HG02678 (cell line): ENCODE results near the gene GALNT7.
"Not testable (repeated sequence)": the region's sequence is repeated elsewhere in the genome, so short reads cannot be mapped to it uniquely, and the experiment has no call there.

Experiments
- ATAC-seq: cut with Tn5 transposase; IDR thresholded peaks from one replicate; pipeline ENCODE4 v1.9.1; 2021; ENCODE audit warnings: mild to moderate bottlenecking, moderate library complexity; ENCODE audit not compliant: unreplicated experiment

GALNT7 gene

DNA sequence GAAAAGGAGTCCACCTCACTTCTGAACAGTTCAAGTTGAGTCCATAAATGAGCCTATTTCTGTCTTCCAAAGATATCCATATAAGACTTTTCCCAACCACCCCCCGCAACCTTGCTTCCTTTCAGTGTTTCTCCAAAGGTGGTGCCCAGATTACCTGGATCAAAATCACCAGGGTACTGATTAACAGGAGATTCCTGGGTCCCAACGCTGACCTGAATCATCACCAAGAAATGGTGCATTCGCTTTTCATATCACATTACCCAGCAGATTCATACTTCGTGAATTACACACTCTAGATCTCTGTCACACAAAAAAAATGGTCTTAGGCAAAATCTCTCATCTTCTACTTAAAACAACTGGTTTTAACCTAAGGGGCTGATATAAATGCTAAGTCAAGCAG is 2.1 kb upstream of the GALNT7 start:
- no peak for ATAC-seq

DNA sequence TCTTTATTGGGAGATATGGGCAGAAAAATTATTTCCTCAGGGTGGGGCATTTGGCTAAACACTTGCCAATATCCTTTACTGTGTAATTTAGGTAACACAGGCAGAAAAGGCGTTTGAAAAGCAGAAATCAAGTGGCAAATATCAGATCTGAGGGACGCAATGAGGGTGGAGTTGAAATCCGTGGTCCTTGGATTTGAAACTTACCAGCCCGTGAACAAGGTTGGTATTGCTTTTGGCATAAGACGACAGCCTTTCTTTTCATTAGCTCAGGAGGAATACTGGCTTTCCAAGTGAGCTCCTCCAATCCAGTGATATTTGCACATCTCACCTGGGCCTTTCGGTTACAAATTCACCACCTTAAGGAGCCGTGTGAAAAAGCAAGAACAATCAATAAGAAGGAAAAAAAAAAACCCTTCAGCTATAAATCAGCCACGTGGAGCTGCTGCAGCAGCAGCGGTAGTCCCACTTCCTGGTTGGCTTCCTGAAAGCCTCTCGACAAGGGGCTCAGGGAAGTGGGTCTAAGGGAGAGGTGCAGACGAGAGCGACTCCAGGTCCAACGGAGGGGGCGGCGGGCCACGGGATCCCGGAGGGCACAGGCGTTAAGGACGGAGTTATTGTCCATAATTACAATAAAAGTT is 734 bp upstream of the GALNT7 start:
- peak; percentile 12 for ATAC-seq

DNA sequence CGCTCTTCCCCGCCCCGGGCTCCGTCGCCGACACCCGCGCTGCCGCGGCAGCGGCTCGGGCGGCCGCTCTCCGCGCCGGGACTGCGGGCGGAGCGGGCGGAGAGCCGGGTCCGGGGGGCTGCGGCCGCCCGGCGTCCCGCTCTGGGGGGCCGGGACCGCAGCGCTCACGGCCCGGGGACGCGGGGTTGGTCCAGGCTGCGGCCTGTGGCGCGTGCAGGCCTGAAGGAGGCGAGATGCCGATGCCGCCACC is 492 bp downstream of the GALNT7 start:
- no peak for ATAC-seq

DNA sequence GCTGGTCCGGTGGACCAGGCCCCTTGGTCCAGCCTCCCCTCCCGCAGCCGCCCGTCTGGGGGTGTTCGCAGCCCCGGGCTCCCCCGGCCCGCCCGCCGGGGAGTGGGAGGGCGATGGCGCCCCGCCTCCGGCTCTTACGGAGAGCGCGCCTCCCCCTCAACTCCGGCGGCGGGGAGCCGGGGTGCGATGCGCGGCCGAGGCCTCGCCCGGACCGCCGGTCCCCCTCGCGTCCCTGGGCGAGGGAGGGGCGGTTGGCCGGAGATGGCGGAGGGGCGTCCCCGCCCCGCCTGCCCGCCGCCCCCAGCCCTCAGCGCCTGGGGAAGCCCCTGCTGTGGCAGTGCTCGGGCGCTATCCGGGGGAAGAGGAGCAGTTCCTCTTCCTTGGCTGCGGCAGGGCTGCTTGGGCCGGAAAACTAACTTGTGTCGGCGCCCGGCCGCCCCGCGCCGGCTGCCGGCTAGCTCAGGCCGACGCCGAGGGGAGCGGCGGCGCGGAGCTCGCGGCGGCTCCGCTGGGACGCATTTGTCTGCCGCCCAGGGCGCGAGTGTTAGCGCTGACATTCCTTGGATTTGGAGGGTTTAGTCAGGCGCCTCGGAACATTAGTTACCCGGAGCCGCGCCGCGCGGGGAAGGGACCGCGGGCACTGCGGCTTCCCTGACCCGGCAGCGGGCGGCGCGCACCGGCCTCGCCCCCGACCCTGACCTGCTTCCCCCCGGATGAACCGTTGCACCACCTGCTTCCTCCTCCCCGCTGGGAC is 994 bp downstream of the GALNT7 start:
- peak; percentile 58 for ATAC-seq

DNA sequence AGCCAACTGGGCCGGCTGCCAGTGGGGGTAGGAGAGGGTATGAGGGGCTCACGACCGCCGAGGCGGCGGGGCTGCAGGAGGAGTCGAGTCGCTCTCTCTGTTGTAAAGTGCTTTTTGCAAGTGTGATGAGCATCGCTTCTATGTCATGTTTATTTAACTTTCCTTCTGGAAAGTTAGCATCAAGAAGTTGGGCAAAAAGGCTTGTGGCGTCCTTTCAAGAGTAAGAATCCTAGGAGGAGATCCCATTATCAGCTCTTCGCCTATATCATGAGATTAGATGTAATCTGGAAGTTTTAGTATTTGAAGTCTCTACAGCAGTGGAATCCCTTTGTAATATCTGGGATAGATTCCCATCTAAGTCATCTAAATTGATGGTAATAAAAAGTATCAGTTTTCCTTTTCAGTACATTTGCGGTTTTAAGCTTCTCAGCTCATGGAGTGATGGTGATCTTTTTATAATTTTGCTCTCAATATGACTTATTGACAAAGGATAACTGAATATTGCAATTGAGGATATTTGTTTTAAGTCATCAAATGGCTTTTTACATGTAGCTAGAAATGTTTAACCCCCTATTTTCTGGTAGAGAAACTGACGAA is 1.7 kb downstream of the GALNT7 start:
- ATAC-seq: no peak

DNA sequence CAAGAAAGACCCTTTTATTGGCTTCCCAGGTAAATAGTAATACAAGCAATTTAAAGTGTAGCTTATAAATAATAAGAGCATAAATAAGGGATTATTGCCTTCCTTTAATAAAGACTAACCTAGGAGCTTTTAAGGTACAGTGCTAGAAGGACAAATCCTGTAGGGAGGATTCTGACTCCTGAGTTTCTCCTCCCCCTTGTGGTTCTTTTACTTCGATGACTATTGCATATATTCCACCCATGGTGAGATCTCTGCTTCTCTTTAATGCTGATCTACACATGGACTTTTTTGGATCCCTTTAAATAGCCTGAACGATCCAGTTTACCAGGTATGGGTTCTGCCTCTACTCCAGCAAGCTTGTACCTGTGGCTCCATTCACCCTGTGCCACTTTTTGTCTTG is 2.5 kb downstream of the GALNT7 start:
- no peak for ATAC-seq

DNA sequence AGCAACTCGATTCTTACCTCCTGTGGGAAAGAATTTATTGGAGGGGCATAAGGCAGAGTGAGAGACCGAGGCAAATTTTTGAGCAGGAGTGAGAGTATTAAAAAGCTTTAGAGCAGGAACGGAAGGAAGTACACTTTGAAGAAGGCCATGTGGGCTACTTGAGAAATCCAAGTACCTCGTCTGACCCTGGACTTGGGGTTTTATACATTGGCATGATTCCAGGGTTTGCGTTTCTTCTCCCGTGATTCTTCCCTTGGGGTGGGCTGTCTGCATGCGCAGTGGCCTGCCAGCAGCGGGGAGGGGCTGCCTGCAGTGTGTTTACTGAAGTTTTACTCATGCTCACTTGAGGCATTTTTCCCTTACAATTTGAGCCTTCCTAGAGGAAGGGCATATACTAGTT is 3.4 kb downstream of the GALNT7 start:
- ATAC-seq: no peak

DNA sequence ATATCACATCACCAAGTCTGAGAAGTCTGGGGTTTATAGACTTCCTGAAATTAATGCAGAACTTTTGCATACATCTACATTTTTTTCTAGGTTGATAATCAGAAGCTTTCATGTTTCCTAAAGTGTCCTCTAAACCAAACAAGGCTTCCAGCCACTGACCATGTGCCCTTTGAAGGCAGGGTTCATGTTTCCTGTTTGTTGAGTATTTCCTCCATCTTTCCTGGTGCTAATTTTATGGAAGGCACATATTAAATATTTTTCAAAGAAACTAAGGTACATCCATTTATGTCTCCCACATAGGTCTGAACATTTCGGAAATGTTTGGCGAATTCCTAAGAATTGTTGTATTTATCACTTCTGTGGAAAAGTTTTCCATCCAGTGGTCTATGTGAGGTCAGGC is 5.6 kb downstream of the GALNT7 start:
- ATAC-seq: no peak

DNA sequence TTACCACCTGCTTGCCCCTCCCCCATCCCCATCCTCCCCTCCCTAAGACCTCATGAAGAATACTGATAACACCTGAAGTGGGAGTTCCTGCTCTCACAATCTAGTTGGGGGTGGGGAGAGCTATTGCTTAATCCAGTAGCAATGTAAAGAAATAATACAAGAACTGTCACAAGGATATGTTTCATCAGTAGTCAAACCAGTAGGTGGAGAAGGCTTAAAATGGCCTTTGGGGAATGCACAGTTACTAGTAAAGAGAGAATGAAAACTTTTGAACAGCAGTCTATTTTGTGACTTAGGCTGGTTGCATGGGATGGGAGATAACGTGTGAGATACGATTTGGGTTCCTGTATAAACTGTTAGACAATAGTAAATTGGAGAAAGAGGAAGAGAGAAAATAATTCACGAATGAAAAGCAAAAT is 6.0 kb downstream of the GALNT7 start:
- ATAC-seq: no peak

DNA sequence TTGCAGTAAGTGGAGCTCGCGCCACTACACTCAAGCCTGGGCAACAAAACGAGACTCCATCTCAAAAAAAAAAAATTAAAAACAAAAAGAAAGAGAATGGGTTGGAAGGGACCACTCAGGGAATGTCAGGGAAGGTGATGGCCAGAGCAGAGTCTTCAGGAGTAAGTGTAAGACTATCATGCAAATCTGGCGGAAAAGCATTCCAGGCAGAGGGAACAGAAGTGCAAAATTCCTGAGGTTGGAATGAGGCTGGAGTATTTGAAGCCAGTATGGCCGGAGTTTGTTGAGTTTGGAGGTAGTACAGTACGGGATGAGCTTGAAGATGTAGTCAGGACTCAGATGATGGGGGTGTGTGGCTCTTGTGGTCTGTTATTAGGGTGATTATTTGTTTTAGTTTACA is 7.4 kb downstream of the GALNT7 start:
- no peak for ATAC-seq

DNA sequence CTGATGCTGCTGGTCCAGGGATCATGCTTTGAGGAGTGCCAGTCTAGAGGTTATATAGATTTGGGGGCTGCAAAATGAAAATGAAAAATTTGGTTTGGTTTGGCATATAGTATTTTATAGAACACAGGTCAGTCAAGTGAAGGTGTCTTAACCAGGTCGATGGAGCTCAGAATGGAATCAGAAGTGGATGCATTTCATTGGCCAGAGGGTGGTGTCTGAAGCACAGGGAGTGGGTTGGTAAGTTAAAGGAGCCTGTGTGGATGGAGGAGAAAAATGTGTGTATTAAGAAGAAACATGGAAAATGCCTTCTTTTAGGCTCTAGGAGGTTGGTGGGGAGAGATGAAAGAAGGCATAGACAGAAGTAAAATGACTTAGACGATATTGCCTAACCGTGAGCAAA is 8.6 kb downstream of the GALNT7 start:
- ATAC-seq: no peak

DNA sequence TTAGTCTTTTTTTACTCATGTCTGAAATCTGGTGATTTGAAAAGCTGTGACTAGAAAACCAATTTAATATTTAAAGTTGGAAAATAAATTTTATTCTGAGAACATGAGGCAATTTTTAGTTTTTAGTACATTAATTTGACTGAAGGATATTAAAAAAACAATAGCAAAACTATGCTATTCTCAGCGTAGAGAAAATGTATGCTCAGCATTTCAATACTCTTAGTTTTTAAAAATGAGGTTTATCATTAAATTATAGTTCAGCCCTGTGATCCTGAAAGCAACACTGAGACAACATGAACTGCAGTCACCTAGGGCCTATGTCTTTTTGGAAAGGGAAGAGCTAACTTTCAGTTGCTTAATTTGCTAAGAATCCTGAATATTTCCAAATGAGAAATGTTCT is 9.5 kb downstream of the GALNT7 start:
- ATAC-seq: no peak

DNA sequence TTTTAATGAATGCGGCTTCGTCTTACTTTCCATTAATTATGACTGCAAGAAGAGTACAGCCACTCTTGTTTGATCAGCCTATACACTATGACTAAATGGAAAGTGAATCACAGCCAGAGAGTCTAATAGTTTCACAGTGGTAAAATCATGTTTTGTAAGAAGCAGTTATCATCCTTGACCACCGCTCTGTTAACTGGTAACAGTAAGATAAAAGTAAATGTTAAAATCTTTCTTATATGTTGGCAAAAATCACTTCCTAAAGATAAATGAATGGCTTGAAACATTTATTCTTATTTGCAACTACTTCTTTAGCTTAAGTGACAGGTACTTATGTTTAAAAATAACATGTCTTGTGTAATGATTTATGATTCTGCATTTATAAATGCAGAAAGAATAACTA is 13.2 kb downstream of the GALNT7 start:
- peak; percentile 76 for ATAC-seq

DNA sequence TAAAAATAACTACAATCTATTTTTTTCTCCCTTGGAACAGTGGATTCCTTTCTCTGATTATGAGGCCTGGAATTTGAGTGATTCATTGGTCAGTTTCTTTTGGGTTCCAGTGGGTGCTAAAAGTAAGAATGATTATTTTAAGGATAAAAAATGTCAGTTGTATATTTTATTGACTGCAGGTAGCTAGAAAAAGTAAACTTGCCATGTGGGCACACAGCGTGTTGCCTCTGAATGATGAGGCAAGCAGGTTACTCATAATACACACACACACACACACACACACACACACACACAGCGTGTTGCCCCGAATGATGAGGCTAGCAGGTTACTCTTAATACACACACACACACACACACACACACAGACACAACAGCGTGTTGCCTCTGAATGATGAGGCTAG is 13.8 kb downstream of the GALNT7 start:
- no peak for ATAC-seq

DNA sequence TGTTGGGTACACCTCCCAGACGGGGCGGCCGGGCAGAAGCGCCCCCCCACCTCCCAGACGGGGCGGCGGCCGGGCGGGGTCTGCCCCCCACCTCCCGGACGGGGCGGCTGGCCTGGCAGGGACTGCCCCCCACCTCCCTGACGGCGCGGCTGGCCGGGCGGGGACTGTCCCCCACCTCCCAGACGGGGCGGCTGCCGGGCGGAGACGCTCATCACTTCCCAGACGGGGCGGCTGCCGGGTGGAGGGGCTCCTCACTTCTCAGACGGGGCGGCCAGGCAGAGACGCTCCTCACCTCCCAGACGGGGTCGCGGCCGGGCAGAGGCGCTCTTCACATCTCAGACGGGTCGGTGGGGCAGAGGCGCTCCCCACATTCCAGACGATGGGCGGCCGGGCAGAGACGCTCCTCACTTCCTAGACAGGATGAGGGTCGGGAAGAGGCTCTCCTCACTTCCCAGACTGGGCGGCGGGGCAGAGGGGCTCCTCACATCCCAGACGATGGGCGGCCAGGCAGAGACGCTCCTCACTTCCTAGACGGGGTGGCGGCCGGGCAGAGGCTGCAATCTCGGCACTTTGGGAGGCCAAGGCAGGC is 15.1 kb downstream of the GALNT7 start:
- not testable (repeated sequence) for ATAC-seq

DNA sequence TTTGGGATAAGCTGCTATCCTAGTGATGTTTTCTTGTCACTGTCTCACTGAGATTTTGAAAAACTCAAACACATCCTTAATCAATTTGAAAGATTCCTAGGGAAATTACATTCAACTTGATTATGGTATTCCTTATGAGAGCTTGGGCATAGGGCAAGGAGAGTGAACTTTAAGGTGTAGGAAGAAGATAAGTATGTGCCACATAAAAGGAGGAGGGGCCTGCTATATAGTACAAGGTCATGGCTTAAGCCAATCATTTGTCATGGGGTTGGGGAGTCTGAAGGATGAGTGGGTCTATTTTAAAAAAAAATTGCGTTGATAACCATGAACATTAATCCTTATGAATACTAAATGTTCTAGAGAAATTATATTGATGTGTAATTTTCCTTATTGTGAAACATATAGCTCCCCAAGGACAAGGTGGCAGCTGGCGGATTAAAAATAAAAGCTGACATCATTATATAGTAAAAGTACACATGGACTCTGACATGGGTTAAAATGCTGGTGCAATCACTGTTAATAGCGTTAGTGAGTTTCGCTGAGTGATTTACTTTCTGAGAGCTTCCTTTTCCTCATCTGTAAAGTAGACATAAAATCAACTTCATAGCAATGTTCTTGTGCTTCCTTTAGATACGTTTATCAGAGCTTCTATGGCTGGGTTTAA is 17.4 kb downstream of the GALNT7 start:
- no peak for ATAC-seq

DNA sequence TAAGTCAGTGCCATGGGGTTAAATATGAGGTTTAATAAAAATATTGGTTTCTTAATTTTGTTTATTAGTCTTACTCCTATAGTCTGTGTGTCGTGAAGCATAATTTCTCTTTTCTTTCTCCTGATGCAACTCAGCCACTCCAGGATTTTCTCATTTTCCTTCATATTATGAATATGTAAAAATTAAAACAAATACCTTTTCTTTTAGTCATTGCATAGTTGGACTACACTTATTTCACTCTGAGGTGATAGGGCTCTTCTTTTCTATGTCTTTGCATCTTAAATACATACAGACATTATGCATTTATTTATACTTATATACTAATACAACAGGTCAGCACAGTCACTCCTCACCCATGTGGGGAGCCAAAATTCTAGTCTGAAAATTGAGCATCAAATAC is 19.1 kb downstream of the GALNT7 start:
- no peak for ATAC-seq

DNA sequence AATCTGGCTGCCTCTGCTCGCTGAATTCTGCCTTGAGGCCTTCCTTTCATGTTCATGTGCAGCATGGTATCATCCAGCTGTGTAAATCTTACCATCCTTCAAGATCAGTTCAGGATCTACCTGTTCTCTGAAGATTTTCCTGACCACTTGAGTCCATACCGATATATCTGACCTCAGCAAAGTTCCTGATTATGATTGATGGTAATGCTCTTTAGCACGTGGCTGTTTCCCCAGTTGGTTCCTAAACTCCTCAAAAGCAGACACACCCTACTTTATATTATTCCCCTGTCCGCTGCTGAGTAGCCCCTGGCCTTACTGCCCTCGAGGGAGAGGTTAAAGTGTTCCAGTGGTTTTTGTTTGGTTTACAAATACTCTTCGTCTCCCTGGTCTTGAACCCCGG is 20.0 kb downstream of the GALNT7 start:
- ATAC-seq: no peak

DNA sequence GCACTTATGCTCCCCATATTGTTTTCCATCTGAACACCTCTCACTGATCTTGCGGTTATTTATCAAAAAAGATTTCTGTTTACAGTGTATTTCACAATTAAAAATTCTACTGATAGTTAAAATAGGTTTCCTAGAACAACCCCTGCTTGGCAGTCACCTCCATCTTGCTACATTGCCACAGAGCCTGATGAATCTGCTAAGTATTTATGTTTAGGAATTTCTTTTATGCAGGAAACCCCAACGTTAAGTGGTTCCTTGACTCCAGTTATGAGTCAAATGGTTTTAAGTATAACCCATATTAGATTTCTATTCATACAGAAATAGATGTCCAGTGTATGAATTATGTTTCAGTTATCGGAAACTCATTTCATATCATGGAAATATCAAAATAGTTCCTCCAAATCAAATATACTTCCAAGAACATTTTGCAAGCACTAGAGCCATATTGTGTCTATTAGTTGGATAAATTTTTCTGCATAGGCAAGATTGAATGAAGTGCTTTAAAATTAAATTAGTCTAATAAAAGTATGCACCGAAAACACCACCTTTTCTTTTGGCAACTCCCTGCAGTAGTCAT is 20.6 kb downstream of the GALNT7 start:
- no peak for ATAC-seq

DNA sequence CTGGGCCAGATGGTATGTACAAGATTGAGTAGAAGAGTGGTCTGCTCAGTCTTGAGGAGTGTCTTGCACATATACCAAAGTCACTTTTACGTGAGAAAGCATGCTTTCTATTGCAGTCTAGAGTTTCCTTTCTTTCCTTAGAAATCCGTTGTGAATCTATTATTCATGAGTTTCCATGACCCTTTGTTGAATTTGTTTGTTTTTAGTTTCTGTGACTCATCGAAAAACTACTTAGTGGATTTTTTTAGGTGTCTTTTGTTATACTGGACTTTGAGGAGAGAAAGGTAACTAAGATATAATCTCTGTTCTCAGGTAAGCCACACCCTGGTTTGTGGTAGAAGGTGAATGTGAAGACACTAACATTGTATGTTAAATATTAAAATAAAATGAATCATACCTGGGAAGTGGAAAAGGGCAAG is 23.0 kb downstream of the GALNT7 start:
- no peak for ATAC-seq

DNA sequence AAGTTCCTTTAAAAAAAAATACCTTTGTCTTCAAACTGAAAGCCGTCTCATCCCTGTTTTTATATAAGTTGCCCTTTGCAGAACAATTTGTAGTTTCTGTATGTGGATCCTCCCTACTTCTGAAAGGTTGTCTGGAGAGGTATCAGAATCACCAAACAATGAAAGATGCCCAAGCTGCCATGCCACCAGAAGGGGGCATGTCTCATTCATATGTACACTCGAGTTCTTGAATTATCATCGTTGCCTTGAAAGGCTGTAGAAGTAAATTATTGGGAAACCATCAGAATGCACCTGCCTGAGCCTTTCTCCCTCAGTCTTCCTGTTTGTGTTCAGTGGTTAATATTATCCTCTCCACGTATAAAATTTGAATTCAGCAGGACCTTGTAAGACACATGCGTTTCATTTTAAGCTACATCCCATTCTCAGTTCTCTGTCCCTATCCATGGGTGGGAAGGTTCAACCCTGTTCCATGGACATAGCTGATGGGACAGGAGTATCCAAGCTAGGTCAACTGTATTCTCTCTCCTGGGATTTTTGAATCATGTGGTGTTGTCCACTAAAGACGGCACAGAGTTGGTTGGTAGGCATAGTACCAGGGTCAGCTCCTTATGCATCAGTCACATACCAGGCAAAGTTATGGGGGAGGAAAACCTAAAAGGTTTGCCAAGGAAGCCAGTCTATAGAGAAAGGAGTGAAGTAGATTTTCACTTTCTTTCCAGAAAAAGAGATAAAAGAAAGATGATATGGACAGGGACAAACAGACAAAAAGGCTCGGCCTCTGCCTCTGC is 24.0 kb downstream of the GALNT7 start:
- no peak for ATAC-seq
